Loucy (cell line): ENCODE measurements around the gene ZBTB38.

Experiments
- EZH2phosphoT487 ChIP-seq: fragments of 200-600 bp; IDR thresholded peaks from 2 replicates; pipeline ENCODE4 v1.6.1; 2018; ENCODE audit warnings: antibody characterized with exemption, mild to moderate bottlenecking, moderate library complexity, borderline replicate concordance
- TF ChIP-seq, protein P1 (sequence below): fragments of 200-600 bp; sonication (generic); conservative IDR thresholded peaks from 2 replicates; pipeline ENCODE4 v1.5.1; 2014; ENCODE audit warnings: mild to moderate bottlenecking, antibody characterized with exemption, low read length

DNA sequence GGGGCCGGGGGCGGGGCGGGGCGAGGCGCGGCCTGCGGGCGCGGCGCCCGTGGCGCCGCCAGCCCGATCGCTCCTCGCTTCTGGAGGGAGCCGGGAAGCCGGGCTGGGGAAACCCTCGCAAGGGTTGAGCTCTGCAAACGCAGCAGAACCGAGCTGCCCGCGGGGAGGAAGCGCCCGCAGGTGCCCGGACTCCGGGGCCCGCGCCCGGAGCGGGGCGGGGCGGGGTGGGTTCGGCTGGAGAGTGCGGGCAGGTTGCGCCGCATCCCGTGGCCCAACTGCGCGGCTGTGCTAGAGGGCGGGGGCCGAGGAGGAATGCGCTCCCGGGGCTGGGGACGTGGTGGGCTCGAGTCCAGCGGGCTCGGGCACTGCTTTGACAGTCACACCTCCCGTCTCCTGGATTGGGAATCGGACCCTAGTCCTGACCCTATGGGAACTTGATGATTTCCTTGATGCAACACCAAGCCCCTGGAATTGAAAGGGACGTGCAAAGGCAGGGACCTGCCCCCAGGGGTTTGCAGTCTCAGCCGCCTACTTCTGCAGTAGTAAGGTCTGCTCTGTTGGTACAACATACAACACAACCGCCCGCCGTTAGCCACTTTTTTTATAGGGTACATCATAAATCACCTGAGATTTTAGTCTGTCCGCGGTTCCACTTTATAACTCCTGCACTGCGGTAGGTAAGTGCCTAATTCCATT is 34.3 kb downstream of the ZBTB38 start:
- TF ChIP-seq, protein P1, sequence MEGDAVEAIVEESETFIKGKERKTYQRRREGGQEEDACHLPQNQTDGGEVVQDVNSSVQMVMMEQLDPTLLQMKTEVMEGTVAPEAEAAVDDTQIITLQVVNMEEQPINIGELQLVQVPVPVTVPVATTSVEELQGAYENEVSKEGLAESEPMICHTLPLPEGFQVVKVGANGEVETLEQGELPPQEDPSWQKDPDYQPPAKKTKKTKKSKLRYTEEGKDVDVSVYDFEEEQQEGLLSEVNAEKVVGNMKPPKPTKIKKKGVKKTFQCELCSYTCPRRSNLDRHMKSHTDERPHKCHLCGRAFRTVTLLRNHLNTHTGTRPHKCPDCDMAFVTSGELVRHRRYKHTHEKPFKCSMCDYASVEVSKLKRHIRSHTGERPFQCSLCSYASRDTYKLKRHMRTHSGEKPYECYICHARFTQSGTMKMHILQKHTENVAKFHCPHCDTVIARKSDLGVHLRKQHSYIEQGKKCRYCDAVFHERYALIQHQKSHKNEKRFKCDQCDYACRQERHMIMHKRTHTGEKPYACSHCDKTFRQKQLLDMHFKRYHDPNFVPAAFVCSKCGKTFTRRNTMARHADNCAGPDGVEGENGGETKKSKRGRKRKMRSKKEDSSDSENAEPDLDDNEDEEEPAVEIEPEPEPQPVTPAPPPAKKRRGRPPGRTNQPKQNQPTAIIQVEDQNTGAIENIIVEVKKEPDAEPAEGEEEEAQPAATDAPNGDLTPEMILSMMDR = no peak
- TF ChIP-seq EZH2phosphoT487 = no peak
